Activated CD4-positive, CD25-positive, alpha-beta regulatory T cell (primary cell): ENCODE data around the gene BTBD10.
"Not testable (repeated sequence)": the region's sequence is repeated elsewhere in the genome, so short reads cannot be mapped to it uniquely, and the experiment has no call there.

Experiments used
- DNase-seq, 4 experiments: peaks; one replicate each; lab custom pipeline; 2025; lab: John Stamatoyannopoulos, UW

BTBD10 gene

DNA sequence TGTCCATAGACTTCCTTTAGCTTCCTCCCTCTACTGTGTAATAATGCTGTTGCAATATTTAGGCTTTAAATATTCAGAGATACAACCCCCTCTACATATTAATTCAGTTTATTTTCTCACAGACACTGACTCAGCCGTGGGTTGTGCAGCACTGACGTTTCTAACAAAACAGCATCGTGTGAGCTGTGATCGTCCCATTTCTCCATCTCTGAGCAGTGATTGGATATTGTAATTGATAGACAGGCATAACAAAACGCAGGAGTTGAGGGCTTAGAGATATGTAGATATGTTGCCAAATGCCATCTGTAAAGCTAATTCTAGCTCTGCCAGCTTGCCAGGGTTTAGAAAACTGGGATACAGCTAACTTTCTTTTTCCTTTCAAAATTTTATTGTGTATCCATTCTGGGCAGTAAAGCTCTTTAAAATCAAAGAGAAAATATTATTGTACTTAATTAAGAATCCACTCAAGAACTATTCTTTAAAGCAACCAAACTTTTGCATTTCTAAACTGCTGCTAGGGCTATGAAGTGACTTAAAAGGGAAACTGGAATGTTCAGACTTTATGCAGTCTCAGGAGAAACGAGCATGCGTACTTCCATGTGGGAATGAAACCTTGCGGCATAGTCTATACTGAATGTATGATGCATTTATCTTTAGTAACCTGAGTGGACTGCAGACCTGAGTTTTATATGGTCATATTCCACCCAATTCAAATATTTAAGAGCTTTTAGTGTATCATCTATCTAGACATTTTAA lies 22.7 kb downstream of the BTBD10 start:
- no peak for DNase-seq

GRCh38 chr11:13438291-13438690 lies 24.7 kb downstream of the BTBD10 start:
- no peak for DNase-seq

GRCh38 chr11:13436836-13437235 lies 26.2 kb downstream of the BTBD10 start:
- DNase-seq, result not testable (repeated sequence)

GRCh38 chr11:13434247-13435205 lies 28.5 kb downstream of the BTBD10 start:
- no peak for DNase-seq

DNA sequence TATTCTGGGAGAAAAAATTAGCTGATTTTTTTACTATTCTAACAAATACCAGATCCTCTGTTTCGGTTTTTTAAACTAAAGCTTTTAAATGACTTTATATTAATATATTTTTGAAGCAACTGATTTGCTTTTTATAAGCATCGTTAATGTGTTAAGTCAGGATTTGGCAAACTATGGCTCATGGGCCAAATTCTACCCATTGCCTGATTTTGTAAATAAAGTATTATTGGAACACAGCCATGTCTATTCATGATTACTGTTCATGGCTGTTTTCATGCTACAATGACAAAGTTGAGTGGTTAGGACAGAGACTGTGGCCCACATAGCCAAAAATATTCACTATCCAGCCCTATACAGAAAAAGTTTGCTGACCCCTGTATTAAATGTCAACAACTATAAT lies 29.6 kb downstream of the BTBD10 start:
- no peak for DNase-seq

GRCh38 chr11:13429836-13430235 lies 33.2 kb downstream of the BTBD10 start:
- DNase-seq, result no peak

- DNase-seq, result no peak
Measured at GRCh38 chr11:13429288-13429687, 33.7 kb downstream of the BTBD10 start.

DNA sequence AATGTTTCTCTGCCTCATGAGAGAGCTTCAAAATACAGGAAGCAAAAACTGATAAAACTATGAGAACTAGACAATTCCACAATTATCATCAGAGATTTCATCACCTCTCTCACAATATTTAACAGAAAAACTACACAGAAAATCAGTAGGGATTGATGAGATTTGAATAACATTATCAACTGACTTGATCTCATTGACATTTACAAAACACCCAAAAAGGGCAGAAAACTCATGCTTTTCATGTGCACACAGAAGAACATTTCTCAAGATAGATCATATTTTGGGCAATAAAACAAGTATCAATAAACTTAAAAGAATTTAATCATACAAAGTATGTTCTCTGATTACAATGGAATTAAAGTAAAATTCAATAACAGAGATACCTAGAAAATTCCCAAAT lies 35.6 kb downstream of the BTBD10 start:
- no peak for DNase-seq

DNA sequence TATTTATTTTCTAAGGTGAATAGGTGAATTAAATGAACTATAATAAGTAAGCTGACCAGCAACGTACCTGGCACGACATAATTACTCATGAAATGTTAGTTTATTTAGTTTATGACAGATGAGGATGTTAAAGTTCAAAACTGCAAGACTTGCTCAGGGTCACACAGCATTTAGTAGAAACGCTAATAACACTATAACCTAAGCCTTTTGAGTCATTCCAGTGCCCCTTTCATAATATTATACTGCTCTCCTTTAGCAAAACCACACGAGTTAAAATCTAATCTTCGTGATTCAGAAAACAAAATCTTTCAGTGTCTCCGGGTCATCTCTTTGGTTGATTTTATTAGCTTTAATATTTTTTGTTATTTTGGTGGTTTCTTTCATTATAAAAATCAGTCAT lies 39.6 kb downstream of the BTBD10 start:
- no peak for DNase-seq

GRCh38 chr11:13421561-13421960 lies 41.5 kb downstream of the BTBD10 start:
- no peak for DNase-seq

DNA sequence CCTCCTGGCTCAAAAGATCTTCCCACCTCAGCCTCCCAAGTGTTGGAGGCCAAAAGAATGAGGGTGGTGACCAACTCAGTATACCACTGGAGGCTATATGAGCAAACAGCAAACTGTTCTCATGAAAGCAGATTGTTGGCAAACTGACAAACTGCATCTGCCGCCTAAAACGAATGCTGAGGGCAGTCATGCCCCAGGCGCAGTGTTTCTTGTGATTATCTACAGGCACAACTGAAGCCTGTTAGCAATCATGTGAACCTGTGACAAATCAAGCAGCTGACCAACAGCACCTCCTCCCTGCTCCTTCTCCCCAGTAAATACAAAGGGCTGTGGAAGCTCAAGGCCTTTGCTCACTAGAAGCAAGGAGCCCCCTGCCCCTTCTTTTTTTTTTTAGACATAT lies 47.8 kb downstream of the BTBD10 start:
- DNase-seq, result no peak

GRCh38 chr11:13405220-13405619 lies 57.8 kb downstream of the BTBD10 start:
- DNase-seq, result no peak

DNA sequence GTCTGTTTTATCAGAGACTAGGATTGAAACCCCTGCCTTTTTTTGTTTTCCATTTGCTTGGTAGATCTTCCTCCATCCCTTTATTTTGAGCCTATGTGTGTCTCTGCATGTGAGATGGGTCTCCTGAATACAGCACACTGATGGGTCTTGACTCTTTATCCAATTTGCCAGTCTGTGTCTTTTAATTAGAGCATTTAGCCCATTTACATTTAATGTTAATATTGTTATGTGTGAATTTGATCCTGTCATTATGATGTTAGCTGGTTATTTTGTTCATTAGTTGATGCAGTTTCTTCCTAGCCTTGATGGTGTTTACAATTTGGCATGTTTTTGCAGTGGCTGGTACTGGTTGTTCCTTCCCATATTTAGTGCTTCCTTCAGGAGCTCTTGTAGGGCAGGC lies 64.7 kb downstream of the BTBD10 start:
- not testable (repeated sequence) for DNase-seq

DNA sequence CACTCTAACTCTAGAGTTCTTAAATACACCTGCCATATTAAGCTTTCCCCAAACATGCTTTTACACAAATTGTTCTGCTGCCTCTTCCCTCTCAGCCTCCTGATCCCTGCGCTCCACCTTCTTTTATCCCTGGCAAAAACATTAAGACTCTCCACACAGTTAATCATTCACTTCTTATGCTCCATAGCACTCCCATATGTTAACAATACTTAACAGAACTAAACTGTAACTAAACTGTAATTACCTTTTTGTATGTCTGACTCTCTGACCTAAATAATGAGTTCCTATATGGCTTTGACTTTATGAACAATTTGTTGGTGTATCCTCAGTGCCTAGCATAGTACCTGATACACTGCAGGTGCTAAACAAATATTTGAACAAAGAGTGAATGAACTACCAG lies 71.8 kb downstream of the BTBD10 start:
- DNase-seq, result no peak

- DNase-seq, result no peak
Measured at GRCh38 chr11:13388741-13389140, 74.3 kb downstream of the BTBD10 start.

DNA sequence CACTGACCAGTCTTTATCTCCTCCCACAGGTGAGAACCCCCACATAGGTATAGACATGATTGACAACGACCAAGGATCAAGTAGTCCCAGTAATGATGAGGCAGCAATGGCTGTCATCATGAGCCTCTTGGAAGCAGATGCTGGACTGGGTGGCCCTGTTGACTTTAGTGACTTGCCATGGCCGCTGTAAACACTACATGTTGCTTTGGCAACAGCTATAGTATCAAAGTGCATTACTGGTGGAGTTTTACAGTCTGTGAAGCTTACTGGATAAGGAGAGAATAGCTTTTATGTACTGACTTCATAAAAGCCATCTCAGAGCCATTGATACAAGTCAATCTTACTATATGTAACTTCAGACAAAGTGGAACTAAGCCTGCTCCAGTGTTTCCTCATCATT lies 76.5 kb downstream of the BTBD10 start:
- no peak for DNase-seq

DNA sequence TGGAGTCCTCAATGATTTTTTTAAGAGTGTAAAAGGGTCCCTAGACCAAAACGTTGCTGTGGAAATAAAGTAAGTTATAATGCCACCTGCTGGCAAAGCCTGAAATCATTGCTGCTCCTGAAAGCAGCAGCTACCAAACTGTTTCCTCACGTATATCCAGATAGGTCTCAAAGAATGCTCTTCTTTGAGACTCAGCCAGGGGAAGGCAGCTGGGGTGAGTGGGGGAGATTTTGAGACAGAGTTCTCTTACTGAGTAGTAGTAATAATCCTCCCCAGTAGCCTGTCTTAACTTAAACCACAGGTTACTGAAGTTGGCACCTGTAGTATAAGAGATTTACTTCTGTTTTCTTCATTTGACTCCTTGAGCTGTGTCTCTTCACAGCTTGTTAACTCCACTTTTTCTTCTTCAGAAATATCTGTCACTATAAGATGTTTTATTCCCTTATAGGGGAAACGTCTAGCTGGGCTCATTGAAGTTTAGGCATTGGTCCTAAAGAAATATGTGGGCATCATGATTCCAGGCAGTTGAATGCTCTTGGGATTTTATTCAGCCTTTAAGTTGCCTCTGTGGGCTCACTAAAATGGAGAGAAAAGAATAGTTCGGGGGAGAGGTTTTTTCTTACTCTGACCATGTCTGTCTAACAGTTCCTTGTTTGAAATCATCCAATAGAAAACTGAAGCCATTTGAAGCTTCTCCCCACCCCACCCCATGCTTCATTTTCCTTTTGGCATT lies 77.9 kb downstream of the BTBD10 start:
- no peak for DNase-seq

DNA sequence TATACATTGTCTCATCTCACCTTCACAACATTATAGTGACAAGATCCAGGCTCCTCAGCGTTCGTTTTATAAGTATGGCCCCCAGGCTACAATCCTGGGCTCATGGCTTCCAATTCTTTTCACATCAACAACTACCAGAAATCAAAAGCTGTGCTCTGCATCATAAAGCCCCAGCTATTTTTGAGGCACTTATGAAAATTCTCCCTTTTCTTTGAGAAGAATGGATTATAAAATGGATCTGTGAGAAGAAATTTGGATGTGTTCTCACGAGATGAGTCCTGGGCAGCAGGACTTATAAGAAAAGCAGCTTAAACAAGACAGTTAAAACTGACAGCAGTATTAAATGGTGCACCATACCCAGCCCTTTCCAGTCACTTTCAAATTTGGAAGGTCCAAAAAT lies 80.3 kb downstream of the BTBD10 start:
- DNase-seq, result no peak

- DNase-seq, result no peak
Measured at GRCh38 chr11:13380731-13381130, 82.3 kb downstream of the BTBD10 start.

- DNase-seq, result no peak
Measured at GRCh38 chr11:13378316-13378715, 84.7 kb downstream of the BTBD10 start.

GRCh38 chr11:13376838-13377237 lies 86.2 kb downstream of the BTBD10 start:
- no peak for DNase-seq

- DNase-seq, result no peak
Measured at GRCh38 chr11:13376402-13376801, 86.6 kb downstream of the BTBD10 start.
